ENCODE results near the gene PAEP.
"Not testable (repeated sequence)": the region's sequence is repeated elsewhere in the genome, so short reads cannot be mapped to it uniquely, and the experiment has no call there.

PAEP gene

GRCh38 chr9:135561391-135562234 is at the start of gene PAEP:
TSS of gene PAEP (plus strand) at chr9:135561756.
- H3K27me3 Mint-ChIP-seq = peaks cover 10% of the 10 kb centered on the region
- H3K4me3 Mint-ChIP-seq = no peak within 1 kb of the TSS
- ATAC-seq = no peak
- no peaks in the 10 kb centered on the region for H3K36me3 Mint-ChIP-seq (ENCODE audit: low read depth)
- H3K9me3 Mint-ChIP-seq = no peaks in the 10 kb centered on the region
- H3K4me1 Mint-ChIP-seq = no peaks in the 10 kb centered on the region
- DNase-seq = no peak
- H3K27ac Mint-ChIP-seq = no peak within 1 kb of the TSS

DNA sequence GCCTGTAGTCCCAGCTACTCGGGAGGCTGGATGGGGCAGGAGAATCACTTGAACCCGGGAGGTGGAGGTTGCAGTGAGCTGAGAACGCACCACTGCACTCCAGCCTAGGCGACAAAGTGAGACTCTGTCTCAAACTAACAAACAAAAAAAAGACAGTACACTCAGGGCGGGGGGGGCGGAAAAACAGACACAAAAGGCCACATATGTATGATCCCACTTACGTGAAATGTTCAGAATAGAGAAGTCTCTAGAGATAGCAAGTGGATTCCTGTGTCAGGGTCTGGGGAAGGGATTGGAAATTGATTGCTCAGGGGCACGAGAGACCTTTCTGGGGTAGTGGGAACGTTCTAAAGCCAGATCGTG is 49.3 kb upstream of the PAEP start:
- Mint-ChIP-seq H3K9me3 (peaks cover 11% of the 10 kb centered on the region), H3K27me3 (peaks cover 9% of the 10 kb centered on the region), H3K4me1 (peaks cover 10% of the 10 kb centered on the region), H3K27ac (no peak overlapping the region), H3K4me3 (no peak overlapping the region), H3K36me3 (ENCODE audit: low read depth) (peaks cover 2% of the 10 kb centered on the region)
- DNase-seq (no peak), ATAC-seq (no peak)

GRCh38 chr9:135512904-135513303 is 48.7 kb upstream of the PAEP start:
- peaks cover 11% of the 10 kb centered on the region for H3K9me3 Mint-ChIP-seq
- H3K27me3 Mint-ChIP-seq = peaks cover 12% of the 10 kb centered on the region
- no peak overlapping the region for H3K4me3 Mint-ChIP-seq

DNA sequence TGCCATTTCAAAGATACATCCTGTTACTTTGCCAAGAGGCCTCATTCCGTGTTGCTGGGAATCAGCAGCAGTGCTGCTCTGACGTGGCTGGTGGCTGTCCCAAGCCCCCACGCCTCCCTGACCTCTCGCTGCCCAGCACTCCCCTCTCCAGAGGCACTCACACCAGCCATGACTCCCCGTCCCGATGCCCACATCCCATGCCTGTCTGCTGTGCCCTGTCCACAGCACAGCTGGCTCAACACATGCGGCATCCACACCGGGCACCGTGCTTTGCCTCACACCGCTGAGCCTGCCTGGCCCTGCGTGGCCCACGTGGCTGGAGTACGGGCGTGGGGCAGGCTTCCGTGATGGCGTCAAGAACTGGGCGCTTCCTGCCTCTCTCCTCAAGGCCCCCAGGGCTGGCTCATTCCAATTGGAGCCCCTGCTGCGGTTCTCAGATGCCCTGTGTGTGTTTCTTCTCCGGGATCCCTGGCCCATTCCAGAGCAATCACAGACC is 48.2 kb upstream of the PAEP start:
- H3K4me3 Mint-ChIP-seq = no peak overlapping the region
- peaks cover 10% of the 10 kb centered on the region for H3K4me1 Mint-ChIP-seq
- DNase-seq (no peak), ATAC-seq (no peak)
- H3K36me3 Mint-ChIP-seq (ENCODE audit: low read depth) = peaks cover 2% of the 10 kb centered on the region
- no peak overlapping the region for H3K27ac Mint-ChIP-seq
- H3K27me3 Mint-ChIP-seq = peaks cover 16% of the 10 kb centered on the region
- peaks cover 11% of the 10 kb centered on the region for H3K9me3 Mint-ChIP-seq

More at GRCh38 chr9:135512904-135513303, 48.7 kb upstream of the PAEP start:
- Mint-ChIP-seq H3K36me3 (ENCODE audit: low read depth) (peaks cover 2% of the 10 kb centered on the region), H3K27ac (no peak overlapping the region), H3K4me1 (peaks cover 10% of the 10 kb centered on the region)
- DNase-seq = no peak
- ATAC-seq = no peak

GRCh38 chr9:135513906-135514305 is 47.6 kb upstream of the PAEP start:
- not testable (repeated sequence) for ATAC-seq; H3K27ac Mint-ChIP-seq; H3K36me3 Mint-ChIP-seq (ENCODE audit: low read depth); H3K4me3 Mint-ChIP-seq; DNase-seq; H3K9me3 Mint-ChIP-seq
- H3K27me3 Mint-ChIP-seq = peaks cover 18% of the 10 kb centered on the region
- H3K4me1 Mint-ChIP-seq = peaks cover 10% of the 10 kb centered on the region

- H3K9me3 Mint-ChIP-seq = peaks cover 1% of the 10 kb centered on the region
- peaks cover 10% of the 10 kb centered on the region for H3K4me1 Mint-ChIP-seq
- H3K27ac Mint-ChIP-seq = no peak overlapping the region
- DNase-seq (no peak), ATAC-seq (no peak)
- H3K27me3 Mint-ChIP-seq = peaks cover 19% of the 10 kb centered on the region
- H3K36me3 Mint-ChIP-seq (ENCODE audit: low read depth) = no peaks in the 10 kb centered on the region
- H3K4me3 Mint-ChIP-seq = no peak overlapping the region
Measured at GRCh38 chr9:135514342-135515082, 47.0 kb upstream of the PAEP start.

DNA sequence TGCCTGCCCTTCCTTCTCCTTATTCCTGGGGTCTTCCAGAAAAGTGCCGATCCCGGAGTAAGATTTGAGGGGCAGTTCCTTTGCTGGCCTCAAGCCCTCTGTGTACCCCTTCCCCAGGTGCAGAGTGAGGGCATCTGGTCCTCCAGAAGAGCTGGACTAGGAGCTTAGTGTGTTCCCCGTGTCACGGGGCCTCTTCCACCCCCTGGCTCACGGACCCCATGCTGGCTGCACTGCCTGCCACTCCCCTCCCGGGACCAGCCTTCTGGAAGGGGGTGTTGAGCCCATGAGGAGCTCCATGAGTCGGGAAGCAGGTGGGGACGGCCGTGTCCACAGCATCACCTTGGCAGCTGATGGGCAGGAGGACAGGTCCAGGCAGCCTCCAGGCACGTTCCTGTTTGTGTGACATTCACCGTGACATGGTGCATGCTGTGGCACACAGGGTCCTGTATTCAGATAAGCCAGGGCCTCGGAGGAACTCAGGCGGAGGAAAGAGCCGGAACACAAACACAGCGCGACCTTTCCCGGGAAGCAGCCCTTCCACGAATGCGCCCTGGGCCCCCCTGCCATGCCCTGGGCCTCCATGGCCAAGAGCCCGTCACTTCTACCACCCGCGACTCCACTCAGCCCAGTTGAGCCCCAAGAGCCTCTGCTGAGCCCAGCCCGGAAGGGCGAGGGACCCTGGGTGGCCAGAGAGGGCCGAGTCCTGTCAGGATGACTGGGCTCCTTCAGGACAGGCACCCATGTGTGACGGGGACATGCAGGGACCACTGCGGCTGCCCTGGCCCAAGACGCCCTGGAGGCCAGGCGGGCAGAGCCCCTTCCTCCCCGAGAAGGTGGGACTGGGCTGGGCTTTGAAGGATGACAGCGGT is 46.2 kb upstream of the PAEP start:
- Mint-ChIP-seq H3K9me3 (no peaks in the 10 kb centered on the region), H3K4me3 (no peak overlapping the region), H3K4me1 (peaks cover 10% of the 10 kb centered on the region), H3K27ac (no peak overlapping the region), H3K36me3 (ENCODE audit: low read depth) (no peaks in the 10 kb centered on the region), H3K27me3 (peaks cover 19% of the 10 kb centered on the region)
- no peak for ATAC-seq
- DNase-seq = no peak

DNA sequence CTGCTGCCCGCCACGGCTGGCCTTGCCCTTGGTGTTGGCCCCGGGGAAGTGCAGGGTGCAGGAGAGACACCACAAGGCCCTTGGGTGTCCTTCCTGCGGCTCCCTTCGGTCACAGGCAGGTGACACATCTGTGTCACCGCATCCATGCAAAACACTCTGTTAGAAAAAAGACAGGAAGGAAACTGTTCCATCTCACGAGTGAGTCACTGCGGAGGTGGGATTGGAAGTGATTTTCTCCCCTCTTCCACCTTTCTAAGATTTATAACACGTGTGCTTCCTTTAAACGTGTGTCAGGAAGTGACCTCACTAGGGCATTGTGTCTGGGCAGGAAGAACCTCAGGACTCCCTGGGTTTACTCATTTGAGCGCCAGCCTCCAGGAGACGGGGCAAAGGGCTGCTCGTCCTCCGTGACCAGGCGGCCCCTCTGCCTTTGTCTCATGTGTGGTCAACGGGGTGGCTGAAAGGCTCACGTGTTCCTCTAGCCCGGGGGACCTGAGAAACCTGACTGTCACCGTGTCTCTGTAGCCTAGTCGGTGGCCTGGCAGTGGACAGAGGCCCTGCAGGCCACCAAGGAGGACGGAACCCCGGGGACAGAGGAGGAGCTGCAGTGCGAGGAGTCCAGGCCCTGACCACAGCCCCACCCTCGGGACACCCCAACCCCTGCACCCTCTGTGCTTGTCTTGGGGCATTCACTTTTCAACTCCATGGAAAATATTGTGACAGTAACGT is 45.3 kb upstream of the PAEP start:
- Mint-ChIP-seq H3K4me1 (peaks cover 8% of the 10 kb centered on the region), H3K27ac (no peak overlapping the region), H3K36me3 (ENCODE audit: low read depth) (no peaks in the 10 kb centered on the region), H3K9me3 (no peaks in the 10 kb centered on the region), H3K4me3 (no peak overlapping the region), H3K27me3 (peaks cover 19% of the 10 kb centered on the region)
- DNase-seq = no peak
- no peak for ATAC-seq

- Mint-ChIP-seq H3K4me1 (peaks cover 3% of the 10 kb centered on the region), H3K9me3 (no peaks in the 10 kb centered on the region), H3K27me3 (peaks cover 17% of the 10 kb centered on the region), H3K27ac (no peak overlapping the region), H3K36me3 (ENCODE audit: low read depth) (no peaks in the 10 kb centered on the region), H3K4me3 (no peak overlapping the region)
- no peak for DNase-seq
- no peak for ATAC-seq
Measured at GRCh38 chr9:135517407-135517822, 44.1 kb upstream of the PAEP start.

DNA sequence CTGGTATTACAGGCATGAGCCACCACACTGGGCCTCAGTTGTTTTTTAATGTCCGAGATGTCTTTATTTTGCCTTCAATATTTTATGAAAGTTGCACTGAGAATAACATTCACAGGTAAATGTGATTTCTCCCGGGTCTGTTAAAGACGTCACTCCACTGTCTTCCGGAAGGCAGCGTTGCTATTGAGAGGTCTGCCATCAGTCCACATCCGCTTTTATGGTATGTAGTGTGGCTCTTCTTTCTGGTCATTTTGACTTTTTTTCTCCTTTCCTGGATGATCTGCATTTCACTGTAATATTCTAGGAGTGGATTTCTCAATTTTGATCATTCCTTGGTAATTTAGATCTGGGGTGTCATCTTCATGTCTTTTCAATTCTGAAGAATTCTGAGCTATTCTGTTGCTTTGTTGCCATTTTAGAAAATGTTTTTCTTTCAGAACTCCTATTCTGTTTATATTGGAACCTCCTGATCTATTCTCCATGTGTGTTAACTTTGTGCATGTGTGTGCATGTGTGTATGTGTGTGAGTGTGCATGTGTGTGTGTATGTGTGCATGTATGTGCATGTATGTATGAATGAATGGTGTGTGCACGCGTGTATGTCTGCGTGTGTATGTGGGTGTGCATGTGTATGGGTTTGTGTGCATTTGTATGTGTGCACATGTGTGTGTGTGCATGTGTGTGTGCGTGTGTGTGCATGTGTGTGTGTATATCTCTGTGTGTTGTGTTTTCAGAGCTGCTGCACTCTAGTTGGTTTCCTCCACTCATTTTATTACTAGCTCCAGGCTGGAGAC is 42.2 kb upstream of the PAEP start:
- Mint-ChIP-seq H3K27ac (no peak overlapping the region), H3K9me3 (no peaks in the 10 kb centered on the region), H3K4me3 (no peak overlapping the region), H3K36me3 (ENCODE audit: low read depth) (no peaks in the 10 kb centered on the region), H3K4me1 (peaks cover 3% of the 10 kb centered on the region), H3K27me3 (peaks cover 12% of the 10 kb centered on the region)
- DNase-seq (no peak), ATAC-seq (no peak)

- peaks cover 12% of the 10 kb centered on the region for H3K27me3 Mint-ChIP-seq
- peaks cover 3% of the 10 kb centered on the region for H3K4me1 Mint-ChIP-seq
- H3K9me3 Mint-ChIP-seq = no peaks in the 10 kb centered on the region
- H3K36me3 Mint-ChIP-seq (ENCODE audit: low read depth) = no peaks in the 10 kb centered on the region
- H3K4me3 Mint-ChIP-seq = no peak within 1 kb of the TSS
- no peak for DNase-seq
- no peak within 1 kb of the TSS for H3K27ac Mint-ChIP-seq
- ATAC-seq = no peak
Measured at GRCh38 chr9:135520916-135521607, 40.5 kb upstream of the PAEP start, which contains the start of gene LCN1. TSS of gene LCN1 (plus strand) at chr9:135521440. CDS start at chr9:135521498, 58 bp downstream.

- no peaks in the 10 kb centered on the region for H3K9me3 Mint-ChIP-seq
- DNase-seq (no peak), ATAC-seq (no peak)
- no peak overlapping the region for H3K4me3 Mint-ChIP-seq
- no peaks in the 10 kb centered on the region for H3K4me1 Mint-ChIP-seq
- peaks cover 12% of the 10 kb centered on the region for H3K27me3 Mint-ChIP-seq
- H3K27ac Mint-ChIP-seq = no peak overlapping the region
- no peaks in the 10 kb centered on the region for H3K36me3 Mint-ChIP-seq (ENCODE audit: low read depth)
Measured at GRCh38 chr9:135521608-135522095, 39.9 kb upstream of the PAEP start.

Measured in activated naive CD8-positive, alpha-beta T cell treated with anti-CD3 and anti-CD28 coated beads, Interleukin-2, amount 50 U/mL, for 24 hours (primary cell).